ENCODE data around the gene ARID3C. TPM values are rescaled to one million over a fixed set of nuclear protein-coding genes. Genes with fewer than 3 reads are reported as not detected.

The ARID3C gene
- total and polyA plus RNA-seq, 2 experiments from 2014 or later: 0.11 TPM; not detected in 1

- peaks cover 51% of the 10 kb centered on the region for H3K4me1 ChIP-seq (ENCODE audit: insufficient read depth)
Measured at GRCh38 chr9:34651321-34651720, 22.5 kb upstream of the ARID3C start.

GRCh38 chr9:34650816-34651215, 21.9 kb upstream of the ARID3C start:
- Histone ChIP-seq H3F3A (ENCODE audit: insufficient read depth) (peaks cover 22% of the 10 kb centered on the region; the same call in 1 of the 2 replicates), H3K4me3 (0 out of 2 replicates have a peak overlapping the region, but pooled peaks have one; percentile 67), H3K4me2 (ENCODE audit: unreplicated experiment) (no peak overlapping the region), H2AFZ (no peak overlapping the region), H3K36me3 (ENCODE audit: low read depth) (no peaks in the 10 kb centered on the region), H3K9ac (no peak overlapping the region), H3K9me2 (ENCODE audit: insufficient read depth) (no peaks in the 10 kb centered on the region), H3K79me2 (ENCODE audit: insufficient read depth) (peaks cover 15% of the 10 kb centered on the region), H3K27me3 (replicated peaks; ENCODE audit: insufficient read depth) (no peaks in the 10 kb centered on the region), H3K27ac (peak overlapping the region; percentile 82), H3K9me3 (ENCODE audit: low read depth) (no peaks in the 10 kb centered on the region), H3K4me1 (ENCODE audit: insufficient read depth) (peaks cover 51% of the 10 kb centered on the region), H4K20me1 (ENCODE audit: insufficient read depth) (no peaks in the 10 kb centered on the region)
- DNase-seq: no peak
- TF ChIP-seq EZH2phosphoT487 (IDR thresholded peaks at IDR 0.05; ENCODE audit: insufficient read depth, low read depth) (no peak), EZH2 (IDR thresholded peaks at IDR 0.05; ENCODE audit: insufficient read depth, poor library complexity, severe bottlenecking) (no peak)
- 88 to 89% methylated on average over 5 of the region's 5 CpGs for WGBS, 2 experiments (ENCODE audit: low coverage in 1 of 2, low lambda C conversion rate in 2 of 2, missing lambda C conversion rate in 2 of 2)
- in situ Hi-C loops (cut with MboI): no loop called here

More at GRCh38 chr9:34651321-34651720, 22.5 kb upstream of the ARID3C start:
- H3F3A ChIP-seq (ENCODE audit: insufficient read depth): peaks cover 18% of the 10 kb centered on the region; the same call in 1 of the 2 replicates
- peaks cover 15% of the 10 kb centered on the region for H3K79me2 ChIP-seq (ENCODE audit: insufficient read depth)
- peak; percentile 75 for DNase-seq
- H2AFZ ChIP-seq: peak overlapping the region; percentile 74
- no peaks in the 10 kb centered on the region for H3K9me2 ChIP-seq (ENCODE audit: insufficient read depth)
- peak overlapping the region; percentile 67 for H3K4me3 ChIP-seq
- WGBS, 2 experiments (ENCODE audit: low coverage in 1 of 2, low lambda C conversion rate in 2 of 2, missing lambda C conversion rate in 2 of 2): 36 to 37% methylated on average over 4 of the region's 4 CpGs
- peak overlapping the region; percentile 92 for H3K4me2 ChIP-seq (ENCODE audit: unreplicated experiment)
- TF ChIP-seq EZH2phosphoT487 (IDR thresholded peaks at IDR 0.05; ENCODE audit: insufficient read depth, low read depth) (no peak), EZH2 (IDR thresholded peaks at IDR 0.05; ENCODE audit: insufficient read depth, poor library complexity, severe bottlenecking) (no peak)
- H3K27me3 ChIP-seq (replicated peaks; ENCODE audit: insufficient read depth): no peaks in the 10 kb centered on the region
- no peaks in the 10 kb centered on the region for H3K36me3 ChIP-seq (ENCODE audit: low read depth)
- in situ Hi-C loops (cut with MboI): no loop called here
- H4K20me1 ChIP-seq (ENCODE audit: insufficient read depth): no peaks in the 10 kb centered on the region
- peak overlapping the region; percentile 82 for H3K27ac ChIP-seq
- no peaks in the 10 kb centered on the region for H3K9me3 ChIP-seq (ENCODE audit: low read depth)
- peak overlapping the region; percentile 68 for H3K9ac ChIP-seq

- no peaks in the 10 kb centered on the region for H3K36me3 ChIP-seq (ENCODE audit: low read depth)
Measured at GRCh38 chr9:34648673-34649072, 19.8 kb upstream of the ARID3C start.

GRCh38 chr9:34647651-34648050, 18.8 kb upstream of the ARID3C start:
- H3K9me3 ChIP-seq (ENCODE audit: low read depth): no peaks in the 10 kb centered on the region
- peaks cover 26% of the 10 kb centered on the region for H3K4me1 ChIP-seq (ENCODE audit: insufficient read depth)
- H4K20me1 ChIP-seq (ENCODE audit: insufficient read depth): no peaks in the 10 kb centered on the region
- no peaks in the 10 kb centered on the region for H3K36me3 ChIP-seq (ENCODE audit: low read depth)
- no peaks in the 10 kb centered on the region for H3K9me2 ChIP-seq (ENCODE audit: insufficient read depth)
- peaks cover 18% of the 10 kb centered on the region; the same call in 1 of the 2 replicates for H3F3A ChIP-seq (ENCODE audit: insufficient read depth)
- H2AFZ ChIP-seq: no peak overlapping the region; the same call in 1 of the 2 replicates
- WGBS, 2 experiments (ENCODE audit: low coverage in 1 of 2, low lambda C conversion rate in 2 of 2, missing lambda C conversion rate in 2 of 2): 41 to 48% methylated on average over 10 of the region's 10 CpGs
- peak overlapping the region; percentile 78 for H3K4me3 ChIP-seq
- H3K27ac ChIP-seq: no peak overlapping the region
- no peaks in the 10 kb centered on the region for H3K27me3 ChIP-seq (replicated peaks; ENCODE audit: insufficient read depth)
- peak overlapping the region; percentile 80 for H3K4me2 ChIP-seq (ENCODE audit: unreplicated experiment)
- in situ Hi-C loops (cut with MboI): no loop called here
- H3K9ac ChIP-seq: peak overlapping the region; percentile 85
- no peak for DNase-seq
- peaks cover 15% of the 10 kb centered on the region for H3K79me2 ChIP-seq (ENCODE audit: insufficient read depth)
- TF ChIP-seq EZH2phosphoT487 (IDR thresholded peaks at IDR 0.05; ENCODE audit: insufficient read depth, low read depth) (no peak), EZH2 (IDR thresholded peaks at IDR 0.05; ENCODE audit: insufficient read depth, poor library complexity, severe bottlenecking) (no peak)

More at GRCh38 chr9:34648673-34649072, 19.8 kb upstream of the ARID3C start:
- H3K27ac ChIP-seq: no peak overlapping the region
- no peaks in the 10 kb centered on the region for H3K9me2 ChIP-seq (ENCODE audit: insufficient read depth)
- no peaks in the 10 kb centered on the region for H3K9me3 ChIP-seq (ENCODE audit: low read depth)
- peaks cover 22% of the 10 kb centered on the region; the same call in 1 of the 2 replicates for H3F3A ChIP-seq (ENCODE audit: insufficient read depth)
- no peak overlapping the region for H2AFZ ChIP-seq
- no peak overlapping the region for H3K4me2 ChIP-seq (ENCODE audit: unreplicated experiment)
- no peaks in the 10 kb centered on the region for H3K27me3 ChIP-seq (replicated peaks; ENCODE audit: insufficient read depth)
- peaks cover 15% of the 10 kb centered on the region for H3K79me2 ChIP-seq (ENCODE audit: insufficient read depth)
- H4K20me1 ChIP-seq (ENCODE audit: insufficient read depth): no peaks in the 10 kb centered on the region
- TF ChIP-seq EZH2phosphoT487 (IDR thresholded peaks at IDR 0.05; ENCODE audit: insufficient read depth, low read depth): no peak
- no peak for TF ChIP-seq EZH2 (IDR thresholded peaks at IDR 0.05; ENCODE audit: insufficient read depth, poor library complexity, severe bottlenecking)
- H3K4me3 ChIP-seq: no peak overlapping the region
- in situ Hi-C loops (cut with MboI): no loop called here
- H3K4me1 ChIP-seq (ENCODE audit: insufficient read depth): peaks cover 36% of the 10 kb centered on the region
- DNase-seq: no peak
- H3K9ac ChIP-seq: no peak overlapping the region
- 91 to 94% methylated on average over 8 of the region's 8 CpGs for WGBS, 2 experiments (ENCODE audit: low coverage in 1 of 2, low lambda C conversion rate in 2 of 2, missing lambda C conversion rate in 2 of 2)
